Uterus (tissue), 4 donors: ENCODE results near the gene ZFPM1. TPM values are rescaled to one million over a fixed set of nuclear protein-coding genes. Genes with fewer than 3 reads are reported as not detected.

Experiments used
- DNase-seq, 2 donors: peaks; one replicate each; pipeline ENCODE4 v3.0.0-alpha.2; 2019 to 2020
- H3K27ac ChIP-seq, 2 donors: fragments of 200-600 bp; sonication (generic); 1 replicate in 1 of 2; 2 replicates in 1 of 2; pipeline ENCODE4 v1.5.1; 2016 to 2018
- H3K27me3 ChIP-seq, 2 donors: fragments of 200-600 bp; sonication (generic); one replicate each; pipeline ENCODE4 v1.5.1; 2018 to 2019; ENCODE audit warnings: control low read depth in 1 of 2
- H3K36me3 ChIP-seq, 2 donors: fragments of 200-600 bp; sonication (generic); one replicate each; pipeline ENCODE4 v1.5.1; 2019; ENCODE audit warnings: control low read depth in 1 of 2
- H3K4me1 ChIP-seq, 2 donors: fragments of 200-600 bp; sonication (generic); one replicate each; pipeline ENCODE4 v1.5.1; 2018 to 2019; ENCODE audit warnings: control low read depth in 1 of 2
- H3K4me3 ChIP-seq, 2 donors: fragments of 200-600 bp; sonication (generic); 1 replicate in 1 of 2; 2 replicates in 1 of 2; pipeline ENCODE4 v1.5.1; 2018 to 2019; ENCODE audit warnings: mild to moderate bottlenecking in 1 of 2
- H3K9me3 ChIP-seq, 2 donors: fragments of 200-600 bp; sonication (generic); one replicate each; pipeline ENCODE4 v1.5.1; 2019; ENCODE audit warnings: control low read depth in 1 of 2
- CTCF ChIP-seq, 4 experiments: fragments of 200-600 bp in 2 of 4; fragments of 450-650 bp in 2 of 4; sonication (generic) in 2 of 4; IDR thresholded peaks; one replicate each; pipeline ENCODE4 v1.5.1; 2016 to 2019; ENCODE audit warnings: antibody characterized with exemption in 4 of 4, mild to moderate bottlenecking in 2 of 4, moderate library complexity in 1 of 4
- POLR2A ChIP-seq, 2 donors: fragments of 450-650 bp; IDR thresholded peaks; one replicate each; pipeline ENCODE4 v1.6.1; 2016; ENCODE audit warnings: antibody characterized with exemption in 2 of 2, mild to moderate bottlenecking in 1 of 2, moderate library complexity in 1 of 2
- intact Hi-C: fragments of 100-400 bp; cut with DNase I; formaldehyde crosslinking; loops from one replicate; pipeline ENCODE4 v1.15.1; 2023; ENCODE audit warnings: low total_unique reads
- total RNA-seq, 4 donors: library from RNA; depleted of rRNA in 3 of 4; stranded (reverse); fragments of >200 nt in 3 of 4; gene quantifications; one replicate each; pipeline versions ENCODE4 v1.1.0 to v1.2.4, GENCODE V29; 2014 to 2023
- donor health status: DM: yes; HTN: yes; CAD: no.

The ZFPM1 gene
- total RNA-seq, 4 donors from 2014 or later = under 0.01 to 6.9 (median 0.77) TPM

GRCh38 chr16:88494335-88495154 lies 41.5 kb downstream of the ZFPM1 start:
- no peaks in the 10 kb centered on the region for H3K9me3 ChIP-seq
- no peak for DNase-seq
- TF ChIP-seq CTCF (IDR thresholded peaks at IDR 0.05) (no peak), POLR2A (IDR thresholded peaks at IDR 0.05) (no peak)
- H3K27me3 ChIP-seq = no peaks in the 10 kb centered on the region
- no peak overlapping the region for H3K27ac ChIP-seq
- H3K4me1 ChIP-seq = no peaks in the 10 kb centered on the region
- H3K4me3 ChIP-seq = no peak overlapping the region
- intact Hi-C loops = no loop called here
- H3K36me3 ChIP-seq = no peaks in the 10 kb centered on the region

DNA sequence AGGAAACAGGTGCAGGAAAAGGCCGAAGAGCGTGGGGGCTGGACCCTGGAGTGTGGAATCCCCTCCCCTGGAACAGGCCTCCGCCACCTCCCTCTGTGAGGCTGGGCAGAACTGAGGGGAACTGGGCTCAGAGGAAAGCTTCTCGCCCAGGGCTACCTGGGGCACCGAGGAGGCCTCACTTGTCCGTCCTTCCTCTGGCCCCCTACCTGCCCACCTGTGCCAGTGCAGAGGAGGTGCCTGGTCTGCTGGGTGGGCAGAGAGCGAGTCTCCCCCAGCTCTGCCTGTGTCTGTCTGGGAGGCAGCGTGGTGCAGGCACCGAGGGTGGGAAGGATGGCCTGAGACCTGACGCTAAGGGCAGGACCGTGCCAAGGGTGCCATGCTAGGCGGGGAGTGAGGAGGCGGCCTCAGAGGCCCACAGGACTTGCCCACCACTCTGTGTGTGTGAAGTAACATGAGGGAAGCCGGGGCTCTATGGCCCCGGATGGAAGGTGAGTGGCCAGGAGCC lies 42.2 kb downstream of the ZFPM1 start:
- no peaks in the 10 kb centered on the region for H3K27me3 ChIP-seq
- no peaks in the 10 kb centered on the region for H3K9me3 ChIP-seq
- intact Hi-C loops = no loop called here
- no peak overlapping the region for H3K4me3 ChIP-seq
- no peak for DNase-seq
- H3K27ac ChIP-seq = no peak overlapping the region
- no peaks in the 10 kb centered on the region for H3K36me3 ChIP-seq
- TF ChIP-seq POLR2A (IDR thresholded peaks at IDR 0.05) (no peak), CTCF (IDR thresholded peaks at IDR 0.05) (no peak)
- no peaks in the 10 kb centered on the region for H3K4me1 ChIP-seq

DNA sequence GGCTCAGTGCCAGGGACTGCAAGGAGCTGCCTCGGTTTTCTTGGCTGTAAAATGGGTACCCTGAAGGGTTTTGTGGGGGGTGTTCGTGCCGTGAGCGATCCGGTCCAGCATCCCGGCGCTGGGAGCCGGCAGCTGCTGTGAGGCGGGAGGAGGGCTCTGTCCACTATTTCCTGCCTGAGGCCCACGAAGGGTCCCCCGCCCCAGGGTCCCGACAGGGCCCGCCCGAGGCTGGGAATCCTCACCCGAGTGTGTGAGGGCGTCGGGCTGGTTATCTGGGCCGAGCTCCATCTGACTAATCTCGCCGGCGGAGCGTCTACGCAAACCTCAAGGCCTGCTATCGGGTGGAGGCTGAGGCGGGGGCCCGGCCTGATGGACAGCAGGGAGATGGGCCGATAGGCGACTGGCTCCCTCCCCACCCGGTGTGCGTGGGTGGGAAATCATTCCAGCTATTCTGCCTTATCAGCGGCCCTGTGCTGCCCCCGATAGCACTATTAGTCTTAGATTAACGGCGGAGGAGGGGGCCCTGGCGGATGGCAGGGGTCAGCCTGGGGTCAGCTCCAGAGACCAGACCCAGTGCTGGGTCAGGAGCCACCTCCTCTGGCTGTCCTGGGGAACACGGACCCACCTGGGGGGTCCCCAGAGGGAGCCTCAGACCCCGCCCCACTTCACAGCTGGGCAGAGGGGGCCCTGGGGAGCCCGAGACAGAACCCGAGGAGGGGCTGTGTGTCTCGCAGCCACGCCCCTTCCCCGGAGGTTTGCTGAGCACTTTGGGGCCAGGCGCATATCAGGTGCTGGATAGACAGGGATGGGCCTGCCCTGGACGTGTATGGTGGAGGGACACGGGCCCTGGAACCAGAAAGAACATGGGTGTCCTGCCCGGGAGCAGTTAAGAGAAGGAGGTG lies 44.7 kb downstream of the ZFPM1 start:
- H3K9me3 ChIP-seq = no peaks in the 10 kb centered on the region
- DNase-seq = no peak

GRCh38 chr16:88498576-88499208 lies 45.6 kb downstream of the ZFPM1 start:
- DNase-seq = no peak
- intact Hi-C loops = no loop called here
- H3K9me3 ChIP-seq = no peaks in the 10 kb centered on the region

More for the DNA sequence above, 44.7 kb downstream of the ZFPM1 start:
- no peaks in the 10 kb centered on the region for H3K27me3 ChIP-seq
- no peaks in the 10 kb centered on the region for H3K4me1 ChIP-seq
- H3K27ac ChIP-seq = no peak overlapping the region
- no peak overlapping the region for H3K4me3 ChIP-seq
- no peak for TF ChIP-seq POLR2A (IDR thresholded peaks at IDR 0.05)
- no peak for TF ChIP-seq CTCF (IDR thresholded peaks at IDR 0.05)
- no peaks in the 10 kb centered on the region for H3K36me3 ChIP-seq
- intact Hi-C loops = no loop called here

More at GRCh38 chr16:88498576-88499208, 45.6 kb downstream of the ZFPM1 start:
- no peaks in the 10 kb centered on the region for H3K4me1 ChIP-seq
- no peak for TF ChIP-seq POLR2A (IDR thresholded peaks at IDR 0.05)
- no peak for TF ChIP-seq CTCF (IDR thresholded peaks at IDR 0.05)
- no peak overlapping the region for H3K4me3 ChIP-seq
- H3K36me3 ChIP-seq = no peaks in the 10 kb centered on the region
- no peak overlapping the region for H3K27ac ChIP-seq
- no peaks in the 10 kb centered on the region for H3K27me3 ChIP-seq
